COLO668 (cell line): ENCODE data around the gene SCT.
A peak's percentile ranks its signal among the peaks of the same experiment; 100 is the strongest.

Source experiments
- DNase-seq: peaks from one replicate; lab custom pipeline; 2025; ENCODE audit not compliant: unreplicated experiment; lab: John Stamatoyannopoulos, UW

SCT gene

GRCh38 chr11:623349-623869 is 3.6 kb downstream of the SCT start:
- DNase-seq = no peak

GRCh38 chr11:621838-622237 is 5.1 kb downstream of the SCT start:
- DNase-seq = no peak

- DNase-seq = no peak
Observed at GRCh38 chr11:620935-621814, 5.8 kb downstream of the SCT start.

GRCh38 chr11:620201-620600 is 6.8 kb downstream of the SCT start:
- no peak for DNase-seq

GRCh38 chr11:619628-620050 is 7.3 kb downstream of the SCT start:
- DNase-seq = no peak

- no peak for DNase-seq
Observed at GRCh38 chr11:618856-619627, 7.9 kb downstream of the SCT start.

- DNase-seq = no peak
Observed at GRCh38 chr11:617912-618682, 8.9 kb downstream of the SCT start.

GRCh38 chr11:617199-617911 is 9.6 kb downstream of the SCT start:
- no peak for DNase-seq

- DNase-seq = no peak
Observed at GRCh38 chr11:616320-617198, 10.4 kb downstream of the SCT start.

GRCh38 chr11:615504-616319 is 11.3 kb downstream of the SCT start, which contains the start of gene IRF7:
IRF7 (minus strand) TSS chr11:615950; CDS start chr11:615364, 586 bp downstream.
- peak; percentile 75 for DNase-seq

GRCh38 chr11:614623-615503 is 12.1 kb downstream of the SCT start:
- DNase-seq = no peak

GRCh38 chr11:614021-614622 is 12.9 kb downstream of the SCT start:
- no peak for DNase-seq

GRCh38 chr11:613369-613968 is 13.5 kb downstream of the SCT start:
- peak; percentile 54 for DNase-seq

- no peak for DNase-seq
Observed at GRCh38 chr11:612961-613300, 14.1 kb downstream of the SCT start.

GRCh38 chr11:612201-612960 is 14.6 kb downstream of the SCT start:
- peak; percentile 11 for DNase-seq
